ENCODE measurements around the gene FAM185A.
"Not testable (repeated sequence)": the region's sequence is repeated elsewhere in the genome, so short reads cannot be mapped to it uniquely, and the experiment has no call there.

FAM185A gene

DNA sequence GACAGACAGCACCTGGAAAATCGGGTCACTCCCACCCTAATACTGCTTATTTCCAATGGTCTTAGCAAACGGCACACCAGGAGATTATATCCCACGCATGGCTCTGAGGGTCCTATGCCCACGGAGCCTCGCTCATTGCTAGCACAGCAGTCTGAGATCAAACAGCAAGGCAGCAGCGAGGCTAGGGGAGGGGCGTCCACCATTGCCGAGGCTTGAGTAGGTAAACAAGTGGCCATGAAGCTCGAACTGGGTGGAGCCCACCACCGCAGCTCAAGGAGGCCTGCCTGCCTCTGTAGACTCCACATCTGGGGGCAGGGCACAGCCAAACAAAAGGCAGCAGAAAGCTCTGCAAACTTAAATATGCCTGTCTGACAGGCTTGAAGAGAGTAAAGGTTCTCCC, 32.1 kb downstream of the FAM185A start:
- not testable (repeated sequence) for DNase-seq

DNA sequence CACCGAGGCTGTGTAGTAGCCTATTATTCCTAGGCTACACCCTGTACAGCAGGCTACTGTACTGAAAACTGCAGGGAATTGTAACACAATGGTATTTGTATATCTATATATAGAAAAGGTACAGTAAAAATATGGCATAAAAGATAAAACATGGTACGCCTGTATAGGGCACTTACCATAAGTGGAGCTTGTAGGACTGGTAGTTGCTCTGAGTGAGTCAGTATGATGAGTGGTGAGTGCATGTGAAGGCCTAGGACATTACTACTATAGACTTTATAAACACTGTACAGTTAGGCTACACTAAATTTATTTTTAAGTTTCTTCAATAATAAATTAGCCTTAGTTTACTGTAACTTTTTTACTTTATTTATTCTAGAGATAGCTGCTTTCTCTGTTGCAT, 40.0 kb downstream of the FAM185A start:
- not testable (repeated sequence) for DNase-seq

DNA sequence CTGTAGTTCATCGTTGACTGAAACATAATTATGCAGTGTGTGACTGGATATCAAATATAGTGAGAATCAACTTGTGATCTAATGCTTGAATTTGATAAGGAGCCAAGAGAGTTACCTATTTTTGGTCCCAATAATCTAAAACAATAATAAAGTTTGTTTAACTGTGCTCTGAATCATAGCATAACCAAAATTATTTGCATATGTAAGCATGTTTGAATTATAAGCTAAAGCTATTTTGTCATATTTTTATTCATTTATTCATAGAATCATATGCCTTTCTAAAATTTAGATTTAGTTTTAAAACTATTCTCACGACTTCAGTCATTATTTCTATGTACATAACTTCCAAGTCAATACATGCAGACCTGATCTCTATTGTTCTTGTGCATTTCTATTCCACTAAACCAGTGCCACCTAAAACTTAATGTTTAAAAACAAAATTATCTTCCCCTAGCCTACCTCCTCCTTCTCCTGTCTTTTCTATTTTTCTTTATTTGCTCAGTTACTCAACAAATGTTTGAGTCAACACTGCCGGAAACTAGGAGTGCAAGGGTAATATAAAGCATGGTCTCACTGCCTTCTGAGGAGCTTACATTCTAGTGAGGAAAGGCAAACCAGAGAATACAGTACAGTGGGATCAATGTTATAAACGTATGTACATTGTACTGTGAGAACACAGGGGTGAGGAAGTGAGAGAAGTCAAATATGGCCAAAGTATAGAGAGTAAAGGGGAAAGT, 41.7 kb downstream of the FAM185A start:
- not testable (repeated sequence) for DNase-seq

DNA sequence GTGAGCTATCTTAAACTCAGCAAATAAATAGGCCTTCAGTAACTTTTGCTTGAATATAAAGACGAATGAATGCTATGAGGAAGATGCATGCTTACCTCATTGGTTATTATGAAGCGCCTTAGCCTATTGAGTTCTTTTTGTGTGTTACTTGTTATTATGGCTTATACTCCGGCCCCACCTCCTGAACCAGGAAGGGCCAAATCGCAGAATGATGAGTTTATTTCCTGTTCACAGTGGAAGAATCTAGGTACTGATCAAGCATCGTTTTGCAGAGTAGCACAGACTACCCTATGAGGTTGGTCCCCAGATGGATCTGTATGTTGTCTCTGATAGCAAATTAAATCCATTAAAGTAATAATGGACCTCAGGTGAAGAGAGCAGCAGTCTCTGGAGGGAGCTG, 42.6 kb downstream of the FAM185A start:
- DNase-seq = not testable (repeated sequence)

DNA sequence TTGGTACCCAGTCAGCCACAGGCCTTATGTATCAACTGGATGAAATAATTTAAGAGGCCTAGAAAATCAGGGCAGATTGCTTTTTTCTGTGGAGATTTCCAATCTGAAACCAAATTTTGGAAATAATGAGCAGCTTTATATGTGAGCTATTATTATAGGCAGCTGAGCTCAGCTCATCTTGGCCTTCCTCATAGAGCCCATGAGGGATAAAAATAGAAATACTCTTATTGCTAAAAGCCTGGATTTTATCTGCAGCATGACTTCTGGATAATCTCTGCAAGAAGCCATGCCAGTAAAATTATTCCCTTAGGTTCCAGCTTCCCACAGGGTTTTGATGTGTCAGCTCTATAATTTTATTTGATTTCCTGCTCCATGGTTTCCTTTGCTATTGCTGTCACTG, 43.0 kb downstream of the FAM185A start:
- DNase-seq = not testable (repeated sequence)

DNA sequence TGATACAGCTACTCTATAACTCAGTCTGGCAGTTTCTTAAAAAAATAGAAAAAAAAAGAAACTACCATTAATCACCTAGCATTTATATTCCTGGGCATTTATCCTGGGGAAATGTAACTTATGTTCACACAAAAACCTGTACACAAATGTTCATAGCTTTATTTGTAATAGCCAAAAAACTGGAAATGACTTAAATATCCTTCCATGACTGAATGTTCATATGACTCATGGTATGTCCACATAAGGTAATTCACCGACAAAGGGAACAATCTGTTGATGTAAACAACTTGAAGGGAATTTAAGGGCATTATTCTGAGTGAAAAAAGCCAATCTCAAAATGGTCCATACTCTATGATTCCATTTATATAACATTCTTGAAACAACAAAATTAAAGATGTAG, 45.8 kb downstream of the FAM185A start:
- DNase-seq = not testable (repeated sequence)

DNA sequence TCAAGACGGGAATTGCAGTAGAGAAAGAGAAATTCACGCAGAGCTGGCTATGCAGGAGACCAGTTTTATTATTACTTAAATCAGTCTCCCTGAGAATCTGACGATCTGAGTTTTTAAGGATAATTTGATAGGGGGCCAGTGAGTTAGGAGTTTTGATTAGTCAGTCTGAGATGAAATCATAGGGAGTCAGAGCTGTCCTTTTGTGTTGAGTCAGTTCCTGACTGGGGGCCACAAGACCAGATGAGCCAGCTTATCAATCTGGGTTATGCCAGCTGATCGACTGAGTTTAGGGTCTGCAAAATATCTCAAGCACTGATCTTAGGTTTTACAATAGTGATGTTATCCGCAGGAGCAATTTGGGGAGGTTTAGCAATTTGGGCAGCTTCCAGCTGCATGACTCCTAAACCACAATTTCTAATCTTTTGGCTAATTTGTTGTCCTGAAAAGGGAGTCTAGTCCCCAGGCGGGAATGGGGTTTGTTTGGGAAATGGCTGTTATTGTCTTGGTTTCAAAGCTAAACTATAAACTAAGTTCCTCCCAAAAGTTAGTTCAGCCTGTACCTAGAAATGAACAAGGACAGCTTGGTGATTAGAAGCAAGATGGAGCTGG, 47.3 kb downstream of the FAM185A start:
- not testable (repeated sequence) for DNase-seq

DNA sequence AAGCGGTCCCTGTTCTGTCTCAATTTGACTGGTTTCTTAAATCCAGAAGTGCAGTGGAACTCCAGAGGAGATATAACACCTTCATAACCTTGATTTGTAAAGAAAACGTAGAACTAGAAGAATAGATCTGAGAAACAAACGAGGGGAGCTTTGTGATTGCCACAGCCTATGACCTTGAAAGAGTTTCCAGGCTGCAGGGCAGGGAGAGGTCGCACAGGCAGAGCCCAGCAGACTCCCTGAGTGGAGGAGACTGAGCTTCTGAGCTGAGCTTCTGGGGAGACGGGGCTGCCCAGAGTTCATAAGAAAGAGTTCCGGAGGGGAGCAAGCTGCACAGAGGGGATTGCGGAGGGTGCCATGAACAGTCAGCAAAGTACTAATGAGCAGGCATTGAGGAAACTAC, 57.8 kb downstream of the FAM185A start:
- DNase-seq = no peak

DNA sequence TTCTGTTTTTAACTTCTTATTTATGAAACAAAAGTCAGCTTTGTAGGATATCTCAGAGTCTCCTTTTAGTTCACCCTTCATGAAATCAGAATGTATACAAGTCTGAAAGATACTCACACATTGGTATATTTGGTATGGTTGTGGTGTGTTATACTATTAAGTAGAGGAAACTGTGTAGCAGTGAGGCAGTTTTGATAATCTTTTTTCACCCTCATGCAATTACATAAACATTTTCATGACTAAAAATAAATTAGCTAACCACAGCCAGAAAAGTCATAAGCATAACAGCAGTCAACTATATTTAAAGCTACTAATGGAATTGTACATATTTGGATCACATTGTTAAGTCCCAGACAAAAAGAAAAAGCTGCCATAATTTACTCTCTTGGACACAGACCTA, 62.1 kb downstream of the FAM185A start:
- no peak for DNase-seq

DNA sequence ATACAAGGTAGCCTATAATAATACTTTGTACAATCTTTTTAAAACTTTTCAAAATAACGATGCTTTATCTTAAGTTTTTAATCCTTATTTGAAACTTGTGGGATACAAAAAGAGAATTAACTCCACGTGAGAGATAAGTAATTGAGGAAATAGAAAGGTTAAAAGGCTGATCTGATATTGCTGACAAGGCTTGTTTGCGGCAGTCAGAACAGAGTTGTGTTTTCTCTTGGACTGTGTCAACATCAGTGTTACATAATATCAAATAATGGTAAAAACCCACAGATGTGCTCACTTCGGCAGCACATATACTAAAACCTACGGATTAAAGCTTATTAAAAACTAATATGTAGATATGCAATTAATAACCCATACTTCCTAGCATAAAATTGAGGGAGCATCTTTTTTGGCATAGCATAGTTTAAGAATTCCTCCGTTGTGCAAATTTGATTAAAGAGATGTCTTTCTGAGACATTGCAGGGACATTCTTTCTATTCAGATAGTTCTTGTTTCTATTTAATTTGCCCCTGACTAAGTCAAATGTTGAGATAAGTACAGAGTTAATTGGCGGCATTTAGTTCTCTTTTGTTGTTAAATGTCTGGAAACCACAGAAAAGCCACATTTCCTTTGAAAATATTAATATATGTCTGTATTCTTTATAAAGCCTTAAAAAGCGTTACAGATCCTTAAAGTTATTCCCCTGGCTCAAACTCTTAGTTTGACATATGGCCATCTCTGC, 63.3 kb downstream of the FAM185A start:
- DNase-seq = no peak

DNA sequence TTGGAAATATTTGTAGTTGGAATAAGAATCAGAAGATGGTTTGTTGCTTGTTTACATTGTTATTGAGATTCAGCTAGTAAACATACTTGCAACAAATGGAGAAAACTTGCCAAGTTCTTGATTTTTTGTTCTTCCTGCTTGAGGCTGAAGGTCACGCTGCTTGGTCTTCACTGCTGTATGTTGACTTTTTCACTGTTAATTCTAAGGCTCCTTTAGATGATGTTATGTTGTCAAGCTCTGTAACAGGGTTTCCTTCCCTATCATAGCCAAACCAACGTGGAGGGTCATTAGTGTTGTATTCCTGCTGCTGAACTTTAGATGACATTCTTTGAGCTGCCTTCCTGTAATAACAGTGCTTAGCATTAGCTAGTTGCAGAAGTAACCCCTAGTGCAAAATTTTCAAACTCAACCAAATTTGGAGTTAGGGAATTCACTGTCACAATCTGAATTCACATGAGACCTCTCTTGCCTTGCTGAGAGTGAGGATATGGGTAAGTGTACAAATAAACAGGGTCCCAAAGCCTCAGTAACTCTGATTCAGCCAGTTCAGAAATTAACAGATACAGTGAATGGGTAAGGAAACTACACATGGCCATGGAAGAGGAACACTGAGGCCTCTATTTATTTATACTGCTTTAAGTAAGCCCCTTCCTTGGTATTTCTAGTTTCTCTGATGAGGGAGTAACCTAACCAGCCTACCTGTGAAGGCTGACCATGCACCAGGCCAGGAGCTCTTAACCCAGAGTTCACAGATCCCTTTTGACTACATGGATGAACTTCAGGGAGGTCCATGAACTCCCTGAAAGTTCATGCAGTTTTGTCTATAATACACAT, 64.6 kb downstream of the FAM185A start:
- no peak for DNase-seq

DNA sequence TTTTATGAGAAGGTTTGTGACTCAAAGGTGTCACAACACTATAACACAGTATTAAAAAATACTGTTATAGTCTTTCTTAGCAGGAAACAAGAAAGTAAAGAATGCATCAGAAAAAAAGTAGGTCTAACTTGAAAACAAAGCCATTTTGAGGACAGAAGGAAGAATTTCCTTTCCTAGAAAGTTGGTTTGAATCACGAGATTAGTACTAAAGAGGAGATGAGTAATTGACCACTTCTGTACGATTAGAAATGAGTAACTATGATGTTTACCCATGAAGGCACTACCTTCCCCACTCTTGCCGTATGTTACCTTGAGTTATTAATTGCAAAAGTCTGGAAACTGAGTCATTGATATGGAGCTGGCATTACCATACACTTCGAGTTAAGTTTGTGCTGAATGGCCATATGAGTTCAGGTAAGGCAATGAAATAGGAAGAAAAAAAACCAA, 65.2 kb downstream of the FAM185A start:
- DNase-seq = no peak

DNA sequence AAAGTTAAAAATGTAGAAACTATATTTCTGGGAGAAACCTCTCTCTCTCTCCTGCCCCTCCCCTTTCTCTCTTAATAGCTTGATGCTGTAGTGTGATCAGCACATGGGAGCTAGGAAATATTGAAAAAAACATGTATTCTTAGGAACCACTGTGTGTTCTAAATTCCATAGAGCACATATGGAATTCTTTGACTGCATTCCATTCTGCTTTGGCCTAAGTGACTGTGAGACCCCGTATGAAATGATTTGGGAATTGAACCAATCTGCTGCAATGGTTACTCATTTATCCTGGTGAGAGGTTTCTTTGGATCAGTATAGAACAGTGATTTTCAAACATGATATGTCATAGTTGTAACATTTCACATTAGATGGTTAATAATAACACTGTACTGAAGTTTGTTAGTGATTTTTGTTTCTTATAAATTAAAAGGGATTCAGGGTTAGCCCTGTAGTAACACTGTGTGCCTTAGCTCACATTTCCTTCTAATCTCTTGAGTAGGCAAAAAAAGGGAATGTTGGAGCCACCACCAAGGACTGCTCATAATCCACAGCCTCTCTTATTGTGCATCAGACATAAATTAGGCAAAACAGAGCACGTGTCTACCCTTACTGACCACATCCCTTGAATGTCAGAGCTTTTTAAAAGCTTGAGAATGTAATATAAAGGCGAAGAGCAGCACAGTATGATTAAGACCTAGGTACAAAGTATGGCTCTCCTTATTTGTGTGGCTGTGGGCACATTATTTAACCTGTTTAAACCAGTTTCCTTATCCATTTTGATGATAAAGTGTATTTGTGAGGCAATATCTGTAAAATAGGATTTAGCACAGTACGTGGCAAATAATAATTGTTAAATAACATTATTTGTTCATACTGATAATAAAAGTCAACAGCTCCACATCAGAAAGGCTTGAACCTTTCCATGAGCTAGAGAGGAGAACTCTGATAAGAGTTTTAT, 69.1 kb downstream of the FAM185A start:
- DNase-seq = no peak

DNA sequence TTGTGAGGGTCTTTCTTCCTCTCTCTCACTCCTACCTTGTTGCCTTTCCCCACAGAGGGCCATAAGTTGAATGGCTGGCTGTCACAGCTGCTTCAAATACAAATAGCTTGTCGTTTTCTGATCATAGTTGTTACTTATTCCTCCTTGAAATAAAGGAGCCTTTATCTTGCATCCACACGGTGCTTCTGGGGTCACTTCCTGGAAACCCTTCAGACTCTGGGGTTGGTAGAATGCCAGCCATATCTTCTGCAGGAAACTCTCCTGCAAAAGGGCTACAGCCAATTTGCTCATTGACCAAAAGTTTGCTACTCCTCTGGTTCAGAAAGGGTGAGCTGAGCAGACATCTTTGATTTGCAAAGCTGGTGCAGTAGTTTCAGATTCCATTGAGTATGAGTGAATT, 70.4 kb downstream of the FAM185A start:
- no peak for DNase-seq

DNA sequence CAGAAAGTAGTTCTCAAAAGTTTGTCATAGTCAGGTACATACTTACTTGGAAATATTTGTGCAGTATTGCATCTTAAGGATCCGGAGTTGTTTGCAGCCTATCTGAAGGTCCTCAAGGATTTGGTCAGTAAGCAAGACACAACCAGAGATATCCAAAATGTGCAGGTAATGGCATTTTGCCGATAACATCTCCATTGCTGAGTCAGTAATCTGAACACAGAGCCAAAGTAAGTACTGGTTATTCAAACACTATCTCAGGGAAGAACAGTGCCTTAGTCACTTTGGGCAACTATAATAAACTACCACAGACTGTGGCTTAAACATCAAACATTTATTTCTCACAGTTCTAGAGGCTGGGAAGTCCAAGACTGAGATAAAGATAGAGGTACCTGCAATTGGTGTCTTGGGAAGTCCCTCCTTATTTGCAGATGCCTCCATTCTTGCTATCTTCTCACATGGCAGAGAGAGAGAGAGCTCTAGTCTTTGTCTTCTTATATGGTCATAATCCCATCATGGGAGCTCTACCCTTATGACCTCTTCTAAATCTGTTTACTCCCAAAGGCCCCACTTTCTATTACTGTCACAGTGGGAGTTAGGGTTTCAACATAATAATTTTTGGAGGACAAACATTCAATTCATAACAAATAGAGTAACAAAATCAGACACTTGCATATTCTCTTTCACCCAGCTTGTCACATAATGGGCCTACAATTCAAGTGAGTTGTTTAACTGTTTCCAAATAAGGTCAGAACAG, 73.4 kb downstream of the FAM185A start:
- no peak for DNase-seq

DNA sequence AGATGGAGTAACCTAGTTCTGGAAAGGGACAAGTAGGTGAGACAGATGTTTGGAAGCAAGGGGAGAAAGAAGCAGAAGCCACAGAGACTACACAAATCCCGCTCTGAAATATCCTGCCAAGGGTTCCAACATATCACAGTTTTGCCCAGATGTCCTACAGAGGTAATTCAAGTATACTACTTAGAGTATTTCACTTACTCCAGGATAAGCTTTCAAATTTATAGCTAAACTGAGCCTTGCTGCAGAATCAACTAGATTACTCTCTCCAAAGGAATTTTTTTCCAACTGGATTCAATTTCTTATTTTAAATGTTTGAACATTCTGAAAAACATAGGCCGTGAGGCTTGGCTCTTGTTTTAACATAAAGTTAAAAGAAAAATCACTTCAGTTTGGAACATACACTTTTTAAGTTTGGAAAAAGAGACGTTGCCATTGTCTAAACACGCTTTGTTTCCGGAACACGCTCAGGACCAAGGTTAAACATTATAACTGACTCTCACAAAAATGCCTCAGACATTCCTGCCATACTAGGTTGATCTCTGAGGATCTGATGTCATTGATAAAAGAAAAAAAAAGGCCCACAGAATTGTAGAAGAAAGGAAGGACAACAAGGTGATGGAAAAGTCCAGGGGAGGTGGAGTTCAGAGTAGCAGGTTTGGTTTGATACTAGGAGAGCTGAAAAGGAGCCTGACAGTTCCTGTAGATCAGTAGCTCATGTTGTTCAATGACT, 74.8 kb downstream of the FAM185A start:
- DNase-seq = no peak

DNA sequence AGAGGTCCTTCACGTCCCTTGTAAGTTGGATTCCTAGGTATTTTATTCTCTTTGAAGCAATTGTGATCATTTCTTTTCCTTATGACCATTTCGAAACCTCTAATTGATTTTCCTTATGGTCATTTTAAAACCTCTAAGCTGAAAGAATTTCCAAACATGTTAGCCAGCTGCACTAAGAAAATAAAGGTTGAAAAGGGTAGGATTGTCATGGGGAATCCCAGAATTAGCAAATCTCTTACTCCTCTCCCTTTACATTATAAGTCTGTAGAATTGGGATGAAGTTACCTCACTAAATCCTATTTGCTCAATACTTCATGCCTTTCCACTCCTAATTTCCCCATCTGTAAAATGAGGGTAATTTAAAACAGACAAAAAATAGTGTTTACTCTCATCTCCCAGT, 79.5 kb downstream of the FAM185A start:
- no peak for DNase-seq

DNA sequence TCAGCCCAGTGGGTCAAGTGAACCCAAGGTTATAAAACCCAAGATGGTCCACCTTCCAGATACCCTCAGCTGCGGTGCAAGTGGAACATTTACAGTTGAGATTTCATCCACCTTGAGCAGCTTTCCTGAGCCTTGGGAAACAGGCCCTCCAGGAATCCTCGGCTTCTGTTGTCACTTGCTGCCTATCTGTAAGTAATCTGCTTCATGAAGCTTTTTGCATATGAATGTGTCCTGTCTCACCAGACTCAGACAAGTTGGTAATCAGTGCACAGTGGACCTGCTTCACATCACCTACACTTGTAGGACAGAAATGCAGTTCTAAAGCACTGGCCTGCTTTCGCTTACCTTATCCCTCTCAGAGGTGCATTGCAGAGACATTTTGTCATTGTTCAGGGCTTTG, 80.3 kb downstream of the FAM185A start:
- DNase-seq = no peak

DNA sequence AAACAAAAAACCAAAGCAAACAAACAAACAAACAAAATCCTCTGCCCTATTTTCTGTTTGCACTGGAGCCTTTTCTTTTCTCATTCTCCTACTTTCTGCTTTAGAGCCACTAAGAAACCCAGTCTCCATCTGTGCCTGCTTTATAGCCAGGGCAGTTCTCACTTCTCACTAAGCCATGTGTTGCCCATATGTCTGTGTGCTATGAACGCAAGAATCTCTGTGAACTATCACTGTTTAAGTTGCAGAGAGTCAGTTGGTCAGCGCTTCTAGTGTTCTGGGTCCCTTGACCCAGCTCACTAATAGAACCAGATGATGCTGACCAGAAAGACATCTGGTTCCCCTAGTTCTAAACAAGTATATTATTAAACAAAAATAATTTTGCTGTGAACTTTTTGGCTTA, 81.4 kb downstream of the FAM185A start:
- no peak for DNase-seq

DNA sequence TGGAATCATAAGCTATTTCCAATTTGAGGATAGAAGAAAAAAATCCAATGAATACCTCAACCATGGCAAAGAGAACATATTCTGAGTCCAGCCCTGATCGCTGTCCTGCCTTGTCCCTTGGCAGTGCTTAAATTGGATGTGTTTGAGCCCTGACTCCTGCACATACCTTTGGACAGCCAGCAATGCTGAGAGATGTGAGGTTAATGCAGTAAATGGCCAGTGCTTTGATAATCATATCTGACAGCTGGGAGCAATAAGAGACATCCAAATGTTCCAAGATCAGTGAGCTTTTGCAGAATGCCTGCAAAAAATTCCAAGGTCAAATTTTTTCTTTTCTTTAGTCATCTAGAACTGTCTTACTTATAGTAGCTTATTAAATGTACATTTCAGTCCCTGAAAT, 83.9 kb downstream of the FAM185A start:
- no peak for DNase-seq
